Hematopoietic multipotent progenitor cell treated with erythropoietin and hydrocortisone succinate and interleukin-3 and kit ligand, for 4 days (in vitro differentiated cells): Measurements from ENCODE around the gene ITGA11.

Experiments used
- DNase-seq: peaks from one replicate; pipeline ENCODE4 v3.0.0-alpha.2; 2015

The ITGA11 gene

DNA sequence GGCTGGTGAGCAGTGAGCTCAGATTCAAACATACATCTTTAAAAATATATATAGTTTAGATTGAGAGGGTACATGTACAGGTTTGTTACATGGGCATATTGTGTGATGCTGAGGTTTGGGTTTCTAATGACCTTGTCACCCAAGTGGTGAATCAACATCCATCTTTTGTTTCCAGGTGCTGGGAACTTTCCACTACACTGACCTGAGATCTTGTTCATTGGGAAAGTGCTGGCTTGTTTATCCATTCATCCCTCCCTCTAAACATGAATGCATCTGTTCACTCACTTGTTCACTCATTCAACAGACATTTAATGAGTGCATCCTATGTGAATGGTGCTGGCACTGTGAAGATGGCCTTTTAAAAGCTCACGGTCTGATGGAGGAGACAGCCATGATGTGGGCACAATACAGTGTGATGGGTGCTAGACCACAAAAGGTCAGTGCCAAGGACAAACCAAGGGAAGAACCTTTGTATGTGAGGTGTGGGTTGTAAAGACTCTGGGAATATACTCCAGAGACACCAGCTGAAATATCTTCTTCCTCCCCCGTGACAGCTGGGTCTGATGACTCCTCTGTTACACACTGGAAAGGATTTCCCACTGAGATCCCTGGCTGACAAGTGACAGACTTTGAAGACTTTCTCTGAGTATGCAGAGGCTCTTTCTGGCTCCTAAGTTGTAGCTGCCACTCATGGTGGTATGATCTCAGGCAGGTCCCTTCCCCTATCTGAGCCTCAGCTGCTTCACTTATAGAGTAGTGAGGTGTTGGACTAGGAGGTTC, 16.2 kb upstream of the ITGA11 start:
- no peak for DNase-seq

DNA sequence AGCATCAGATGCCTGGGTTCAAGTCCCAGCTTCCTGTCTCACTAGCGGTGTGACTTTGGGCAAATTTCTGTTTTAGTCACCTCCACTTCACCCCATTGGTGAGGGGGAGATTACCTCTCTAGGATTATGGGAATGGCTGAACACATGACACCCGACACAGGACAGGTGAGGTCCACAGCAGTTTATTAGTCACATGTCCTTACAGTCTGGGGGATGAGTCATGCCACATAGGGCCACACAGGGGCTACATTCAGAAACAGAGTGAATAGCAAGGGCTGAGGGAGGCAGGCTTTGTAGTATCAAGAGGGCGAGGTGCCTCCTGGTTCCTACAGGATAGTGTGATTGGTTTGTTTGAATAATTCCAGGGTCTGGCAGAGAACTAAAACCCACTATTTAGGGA, 15.2 kb upstream of the ITGA11 start:
- no peak for DNase-seq

DNA sequence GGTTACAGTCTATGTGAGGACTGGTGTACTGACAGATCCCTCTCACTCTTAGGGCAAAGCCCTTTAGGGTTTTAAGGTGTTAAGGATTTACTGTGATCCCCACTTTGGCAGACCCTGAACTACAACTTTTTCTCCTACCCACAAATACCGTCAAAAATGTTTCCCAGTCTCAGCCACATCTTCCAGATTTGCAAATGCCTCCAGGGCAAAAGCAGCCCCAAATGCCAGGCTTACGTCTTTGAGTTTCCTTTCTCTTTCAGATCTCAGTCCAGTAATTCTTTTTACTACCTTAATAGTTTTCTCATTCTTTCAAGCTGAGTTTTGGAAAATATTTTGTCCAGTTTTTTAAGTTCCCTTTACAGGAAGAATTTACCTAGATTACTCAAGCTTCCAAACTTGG, 13.4 kb upstream of the ITGA11 start:
- no peak for DNase-seq

DNA sequence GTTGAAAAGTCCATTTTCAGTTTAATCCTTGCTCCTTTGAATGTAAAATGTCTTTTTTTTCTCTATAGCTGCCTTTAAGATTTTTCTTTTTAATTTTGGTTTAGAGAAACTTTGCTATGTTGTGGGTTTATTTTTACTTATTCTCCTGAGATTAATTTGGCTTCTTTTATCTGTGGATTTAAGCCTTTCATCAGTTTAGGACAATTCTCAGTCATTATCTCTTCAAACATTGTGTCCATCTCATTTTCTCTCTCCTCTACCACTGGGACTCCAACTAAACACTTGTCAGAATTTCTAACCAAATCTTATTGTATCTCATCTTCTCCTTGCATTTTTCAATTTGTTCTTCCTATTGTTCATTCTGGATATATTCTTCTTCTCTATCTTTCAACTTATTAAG, 12.4 kb upstream of the ITGA11 start:
- DNase-seq: no peak

DNA sequence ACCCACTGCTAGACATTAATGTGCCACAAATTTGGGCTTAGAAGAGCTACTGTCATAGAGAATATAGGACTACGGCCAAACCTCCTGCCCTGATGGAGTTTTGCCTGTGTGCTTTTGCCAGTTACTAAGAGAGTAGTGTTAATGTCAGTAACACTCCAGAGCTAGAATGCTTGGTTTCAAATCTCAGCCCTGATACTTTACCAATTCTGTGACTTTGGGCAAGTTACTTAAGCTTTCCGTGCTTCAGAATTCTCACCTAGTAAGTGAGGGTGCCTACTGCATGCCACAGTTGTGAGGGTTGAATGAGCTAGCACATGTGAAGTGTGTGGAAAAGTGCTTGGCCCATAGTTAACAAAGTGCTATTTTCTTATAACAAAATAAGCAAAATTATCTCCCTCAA, 10.9 kb upstream of the ITGA11 start:
- no peak for DNase-seq

DNA sequence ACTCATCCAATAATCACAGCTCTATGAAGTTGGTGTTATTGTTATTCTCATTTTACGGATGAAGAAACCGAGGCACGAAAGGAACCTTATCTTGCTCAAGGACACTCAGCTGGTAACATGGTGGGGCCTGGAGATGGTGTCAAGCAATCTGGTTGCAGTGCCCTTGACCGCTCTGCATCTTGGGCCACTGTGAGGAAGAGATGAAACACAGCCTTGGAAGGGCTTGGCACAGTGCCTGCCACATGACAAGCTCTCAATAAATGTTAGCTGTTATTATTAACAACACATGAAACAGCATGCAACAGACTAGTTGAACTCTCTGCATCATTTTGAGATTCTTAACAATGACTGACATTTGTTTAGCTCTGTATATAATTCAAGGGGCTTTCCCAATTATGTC, 10.1 kb upstream of the ITGA11 start:
- DNase-seq: no peak

DNA sequence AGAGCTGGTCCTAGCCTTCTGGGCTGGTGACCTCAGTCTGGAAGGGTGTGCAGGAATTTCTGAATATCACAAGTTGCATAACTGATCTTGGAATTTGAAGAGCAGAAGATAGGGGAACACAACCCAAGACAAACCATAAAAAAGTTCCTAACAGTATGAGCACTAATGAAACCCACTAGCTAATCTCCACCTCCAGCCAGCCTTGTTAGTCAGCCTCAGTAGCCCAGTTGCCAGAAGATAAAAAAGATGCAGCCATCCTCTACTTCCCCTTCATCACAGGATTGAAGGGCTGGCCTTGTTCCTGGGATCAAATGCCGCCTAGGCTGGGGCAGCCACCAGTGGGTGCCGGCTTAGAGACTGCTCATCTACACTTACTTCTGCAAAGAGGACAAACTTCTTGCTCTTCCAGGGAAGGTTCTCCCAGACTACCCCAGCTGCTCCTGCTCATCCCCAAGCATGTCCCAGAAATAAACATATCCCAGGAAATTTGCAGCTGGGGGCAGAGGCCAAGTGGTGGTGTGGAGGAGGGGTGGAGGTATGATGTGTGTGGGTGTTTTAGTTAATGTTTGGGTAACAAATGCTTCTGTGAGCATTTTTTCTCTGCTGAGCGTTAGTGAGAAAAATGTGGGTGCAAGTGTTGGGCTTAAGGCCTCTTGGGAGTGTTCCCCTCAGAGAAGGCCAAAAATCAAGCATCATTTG, 9.2 kb upstream of the ITGA11 start:
- peak; percentile 18 for DNase-seq

DNA sequence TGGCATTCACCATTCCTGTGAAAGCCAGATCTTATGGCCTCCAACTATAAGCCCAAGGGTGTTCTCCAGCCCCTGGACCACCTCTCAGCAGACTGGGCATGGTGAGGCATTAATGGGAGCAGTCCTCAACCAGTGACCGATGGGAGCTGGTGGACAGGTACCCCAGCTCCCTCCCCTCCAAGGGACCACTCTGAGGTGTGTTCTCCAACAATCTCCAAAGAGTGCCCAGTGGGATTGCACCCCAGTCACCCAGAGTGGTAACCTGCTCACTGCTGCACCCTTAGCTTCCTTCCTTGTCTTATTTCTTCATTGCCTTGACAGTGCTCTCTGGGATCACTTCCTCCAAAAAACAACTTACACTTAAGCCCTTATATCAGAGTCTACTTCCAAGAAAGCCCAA, 8.2 kb upstream of the ITGA11 start:
- no peak for DNase-seq

DNA sequence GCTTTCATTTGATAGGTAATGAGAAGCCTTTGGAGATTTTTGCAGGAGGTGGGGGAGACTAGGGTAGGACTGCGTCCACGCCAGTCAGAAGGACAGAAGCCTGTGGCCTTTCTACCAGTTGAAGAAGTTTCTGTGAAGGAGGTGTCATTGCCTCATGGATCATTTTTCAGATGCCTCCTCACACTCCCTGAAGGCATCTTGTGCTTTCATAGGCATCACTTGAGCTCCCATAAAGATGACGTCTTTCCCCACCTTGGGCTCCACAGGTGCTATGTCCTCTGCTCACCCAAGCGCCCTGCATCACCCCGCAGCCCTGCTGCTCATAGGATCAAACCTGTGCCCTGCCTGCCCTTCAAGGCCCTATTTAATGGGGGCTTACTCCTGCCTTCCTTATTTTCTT, 7.5 kb upstream of the ITGA11 start:
- no peak for DNase-seq

DNA sequence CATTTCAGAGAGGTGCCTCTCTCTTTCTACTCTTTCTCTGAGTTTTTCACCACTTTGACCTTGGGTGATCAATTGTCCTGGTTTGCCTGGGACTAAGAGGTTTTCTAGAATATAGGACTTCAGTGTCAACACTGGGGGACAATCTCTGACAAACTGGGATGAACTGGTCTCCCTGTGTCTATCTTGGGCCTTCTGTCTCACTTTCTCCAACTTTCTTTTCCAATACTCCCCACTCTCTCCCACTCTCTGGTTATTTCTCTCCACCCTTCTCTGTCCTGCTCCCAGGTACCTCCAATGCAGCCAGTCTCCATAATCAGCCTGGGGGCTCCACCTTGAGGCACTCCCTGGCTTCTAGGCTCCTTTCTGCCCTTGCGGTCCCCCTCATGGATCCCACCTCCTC, 4.7 kb upstream of the ITGA11 start:
- DNase-seq: no peak

DNA sequence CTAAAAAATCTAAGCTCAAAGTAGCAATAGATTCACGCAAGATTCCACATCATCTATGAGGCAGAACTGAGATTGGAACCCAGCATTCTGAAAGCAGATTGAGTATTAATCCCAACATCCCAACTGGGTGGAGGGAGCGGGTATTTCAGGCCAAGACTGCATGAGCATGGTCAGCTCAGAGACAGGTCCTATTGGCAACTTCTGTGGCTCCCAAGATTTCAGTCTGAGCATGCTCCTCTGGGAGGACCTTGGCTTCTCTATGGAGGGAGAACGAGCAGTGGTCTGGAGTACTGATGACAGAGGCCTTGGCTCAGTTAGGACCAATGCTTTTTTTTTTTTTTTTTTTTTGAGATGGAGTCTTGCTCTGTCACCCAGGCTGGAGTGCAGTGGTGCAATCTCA, 4.0 kb upstream of the ITGA11 start:
- DNase-seq: no peak

DNA sequence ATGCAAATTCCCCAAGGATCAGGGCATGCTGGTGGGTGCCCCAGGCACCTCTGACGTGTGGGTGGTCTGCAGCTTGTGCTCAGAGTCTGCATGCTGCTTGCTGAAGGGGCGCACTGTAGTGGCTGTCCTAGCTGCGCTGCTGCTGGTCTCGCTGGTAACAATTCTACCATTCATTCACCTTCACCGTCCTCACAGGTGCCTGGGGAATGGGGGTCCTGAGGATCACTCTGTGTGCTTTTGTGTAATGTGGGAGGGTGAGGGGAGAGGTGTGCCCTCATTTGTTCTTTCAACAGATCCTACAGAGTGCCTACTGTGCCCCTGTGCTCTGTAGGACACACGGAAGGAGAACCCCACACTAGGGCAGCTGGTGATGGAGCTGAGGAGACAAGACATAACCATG, 2.1 kb upstream of the ITGA11 start:
- DNase-seq: no peak

DNA sequence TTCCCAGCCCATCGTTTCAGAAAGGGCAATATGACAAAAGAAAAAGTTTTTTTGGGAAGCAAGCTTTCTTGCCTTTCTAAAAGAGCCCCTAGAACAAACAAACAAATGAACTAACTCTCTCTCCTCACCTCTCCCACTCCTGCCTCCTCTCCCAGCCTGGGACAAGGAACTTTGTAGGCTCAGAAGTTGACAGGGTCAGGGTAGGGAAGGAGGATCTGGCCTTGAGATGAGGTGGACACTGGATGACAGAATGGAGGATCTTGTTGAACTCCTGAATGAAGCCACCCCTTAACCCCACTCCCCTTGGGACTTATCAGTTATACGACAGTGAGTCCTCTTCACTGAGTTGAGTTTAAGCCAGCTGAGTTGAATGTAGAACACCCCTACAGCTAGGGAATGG, 1.6 kb upstream of the ITGA11 start:
- no peak for DNase-seq

DNA sequence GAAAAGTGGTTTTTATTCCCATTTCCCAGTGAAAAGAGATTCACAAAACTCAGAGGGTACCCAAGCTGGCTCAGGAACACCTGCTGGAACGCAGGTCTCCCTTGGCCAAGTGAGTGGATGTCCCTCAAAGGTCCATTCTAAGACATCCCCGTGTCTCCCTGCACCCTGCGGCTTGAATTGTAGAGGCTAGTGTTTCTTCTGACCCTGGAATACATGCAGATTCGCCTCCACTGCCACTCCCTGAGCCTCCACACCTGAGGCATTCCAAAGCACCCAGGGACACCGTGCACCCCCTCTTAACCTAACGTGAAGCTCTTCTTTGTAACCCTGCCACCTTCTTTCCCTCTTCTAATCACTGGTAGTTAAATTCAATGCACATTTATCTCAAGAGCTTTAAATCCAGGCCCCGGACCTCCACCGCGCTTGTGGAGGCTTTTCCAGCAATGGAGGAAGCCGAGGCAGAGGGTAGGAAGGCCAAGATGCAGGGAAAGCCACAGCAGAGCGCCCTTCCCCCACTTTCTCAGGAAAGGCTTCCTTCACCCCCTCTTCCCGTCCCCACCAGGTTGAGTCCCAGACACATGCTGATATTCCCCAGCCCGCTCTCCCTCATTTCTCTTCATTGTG, 590 bp upstream of the ITGA11 start:
- no peak for DNase-seq

DNA sequence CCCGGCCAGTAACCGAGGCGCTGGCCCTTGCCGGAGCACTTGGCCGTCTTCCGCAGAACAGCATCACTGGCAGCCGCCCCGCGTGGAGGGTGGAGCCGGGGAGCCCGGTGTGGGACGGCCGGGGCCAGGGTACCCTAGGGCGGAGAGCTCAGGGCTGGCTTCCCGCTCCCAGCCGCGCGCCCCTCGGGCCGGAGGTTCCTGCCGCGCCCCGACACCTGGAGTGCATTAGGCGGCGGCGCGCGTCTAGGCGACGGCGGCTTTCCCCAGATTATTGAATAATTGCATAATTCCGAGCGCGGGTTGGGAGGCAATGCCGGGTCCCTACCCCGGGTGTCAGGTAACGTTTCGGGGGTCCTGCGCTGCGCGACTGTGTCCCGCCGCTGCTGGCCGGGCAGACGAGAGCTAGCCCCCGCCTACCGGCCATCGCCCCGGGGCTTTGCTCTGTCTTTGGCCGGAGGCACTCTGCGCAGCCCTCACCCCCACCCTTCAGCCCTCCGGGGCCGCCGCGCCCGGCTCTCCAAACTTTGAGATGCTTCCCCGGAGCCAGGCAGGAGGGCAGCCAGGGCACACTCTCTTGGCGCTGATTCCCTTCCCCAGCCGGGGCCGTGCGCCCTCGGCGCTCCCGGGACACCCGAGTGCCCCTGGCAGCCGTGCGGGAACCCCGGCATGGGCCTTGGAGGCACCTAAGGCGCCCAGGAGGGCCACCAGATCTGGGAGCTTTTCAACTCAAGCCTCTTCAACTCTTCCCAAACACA, 749 bp downstream of the ITGA11 start:
- DNase-seq: no peak

DNA sequence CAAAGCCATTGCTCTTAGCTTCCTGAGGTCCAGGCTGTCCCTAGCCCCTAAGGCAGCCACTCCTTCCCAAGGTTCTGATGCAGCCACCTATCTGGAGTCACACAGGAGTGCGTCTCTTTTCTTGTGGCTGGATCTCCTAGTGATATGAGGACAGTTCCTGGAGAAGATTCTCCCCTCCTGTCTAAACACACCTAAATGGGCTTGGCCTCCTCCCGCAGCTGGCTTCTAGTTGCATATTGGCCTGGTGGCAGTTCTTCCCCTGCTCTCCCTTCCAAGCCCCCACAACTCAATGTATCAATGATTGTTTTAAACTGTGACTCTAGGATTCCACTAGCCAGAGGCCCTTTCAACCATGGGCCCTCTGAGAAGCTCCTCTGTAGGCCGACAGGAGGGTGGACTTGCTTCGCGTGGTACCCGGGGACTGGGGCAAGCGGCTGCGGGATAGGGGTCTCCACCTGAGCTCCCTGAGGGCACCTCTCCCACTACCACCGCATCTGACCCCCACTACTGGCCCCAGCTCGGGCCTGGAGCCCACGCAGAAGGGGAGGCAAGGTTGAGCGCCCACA, 1.4 kb downstream of the ITGA11 start:
- no peak for DNase-seq

DNA sequence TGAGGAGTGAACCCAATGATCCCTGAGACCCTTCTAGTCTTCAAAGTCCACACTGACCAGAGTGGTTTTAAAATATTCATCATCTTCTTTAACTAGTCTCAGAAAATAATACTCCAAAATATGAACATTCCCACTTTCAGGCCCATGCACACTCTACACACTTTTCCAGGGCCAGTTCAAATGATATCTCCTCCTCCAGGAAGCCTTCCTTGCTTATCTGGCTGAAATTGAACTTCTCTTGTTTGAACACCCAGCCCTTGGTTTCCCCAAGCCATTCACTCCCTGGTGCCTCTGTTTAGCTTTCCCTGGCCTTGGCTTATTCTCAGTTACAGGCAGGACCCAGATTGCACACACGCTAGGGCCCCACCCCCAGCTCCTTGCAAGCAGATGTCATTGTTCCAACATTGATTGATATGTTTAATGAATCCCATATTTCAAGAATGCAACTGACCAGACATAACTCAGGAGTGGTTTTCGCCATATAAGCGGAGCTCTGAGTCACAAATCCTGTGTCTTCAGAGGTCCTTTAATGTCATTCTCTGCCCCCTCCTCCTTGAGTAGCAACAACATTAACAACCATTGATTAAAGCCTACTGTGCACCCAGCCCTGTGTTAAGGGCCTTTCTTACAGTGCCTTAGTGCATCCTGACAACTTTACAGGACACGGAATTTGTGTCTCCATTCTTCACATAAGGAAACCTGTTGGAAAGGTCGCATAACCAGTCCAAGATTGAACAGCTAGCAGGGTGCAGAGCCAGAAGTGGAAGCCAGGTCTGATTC, 2.1 kb downstream of the ITGA11 start:
- DNase-seq: no peak

DNA sequence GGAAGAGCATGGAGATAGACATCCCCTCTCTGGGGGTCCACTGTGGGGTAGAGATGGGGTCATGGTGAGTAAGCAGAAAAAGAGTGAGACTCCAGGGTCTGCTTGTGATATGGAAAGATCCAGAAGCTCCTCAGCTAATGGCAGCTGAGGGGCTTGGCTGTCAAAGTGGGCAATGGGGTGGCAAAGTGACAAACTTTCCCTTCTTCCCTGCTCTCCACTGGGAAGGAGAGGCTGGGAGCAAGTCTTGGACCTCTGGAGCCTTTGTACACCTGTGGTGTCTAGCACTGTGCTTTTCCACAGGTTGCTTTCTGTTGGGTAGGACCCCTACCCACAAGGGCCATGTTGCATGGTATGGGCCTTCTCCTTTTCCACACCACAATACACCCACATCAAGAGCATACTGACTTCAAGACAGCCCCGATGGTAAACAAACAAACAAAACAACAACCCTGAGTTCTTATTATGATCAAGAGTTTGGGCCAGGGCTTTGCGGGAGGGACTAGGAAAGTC, 3.5 kb downstream of the ITGA11 start:
- DNase-seq: no peak

DNA sequence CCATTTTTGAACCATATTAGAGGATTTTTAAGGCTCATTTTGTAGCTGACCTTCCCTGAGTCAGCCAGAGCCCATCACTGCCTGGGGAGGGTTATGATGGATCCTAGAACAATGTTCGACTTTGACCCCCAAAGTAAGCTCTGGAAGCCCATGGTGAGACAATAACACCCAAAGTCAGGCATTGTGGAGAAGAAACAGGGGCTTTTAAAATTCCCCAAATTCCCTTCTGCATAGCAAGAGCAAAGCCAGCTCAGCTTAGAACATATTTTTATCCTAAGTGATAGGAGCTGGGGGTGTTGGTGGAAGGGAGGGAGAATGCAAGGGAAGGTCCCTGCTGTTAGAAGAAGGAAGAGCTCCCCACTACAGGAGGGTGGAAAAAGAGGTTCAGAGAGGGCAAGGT, 4.0 kb downstream of the ITGA11 start:
- DNase-seq: no peak

DNA sequence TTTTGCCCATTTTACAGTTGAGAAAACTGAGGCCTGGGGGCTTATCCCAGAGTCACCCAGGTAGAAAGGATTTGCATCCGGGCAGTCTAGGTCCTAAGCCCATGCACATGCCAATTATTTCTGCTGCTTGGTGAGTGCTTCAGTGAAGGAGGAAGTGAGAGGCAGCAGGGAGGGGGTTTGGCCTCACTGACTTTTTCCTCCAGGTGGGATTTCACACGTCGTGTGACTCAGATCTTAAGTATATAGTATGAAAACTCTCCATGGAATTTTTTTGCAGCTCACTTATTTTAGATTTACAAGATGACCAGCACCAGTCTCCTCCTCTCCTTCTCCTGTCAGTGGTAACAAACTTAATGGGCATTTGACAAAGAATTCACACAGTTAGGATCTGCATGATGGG, 4.6 kb downstream of the ITGA11 start:
- DNase-seq: no peak

DNA sequence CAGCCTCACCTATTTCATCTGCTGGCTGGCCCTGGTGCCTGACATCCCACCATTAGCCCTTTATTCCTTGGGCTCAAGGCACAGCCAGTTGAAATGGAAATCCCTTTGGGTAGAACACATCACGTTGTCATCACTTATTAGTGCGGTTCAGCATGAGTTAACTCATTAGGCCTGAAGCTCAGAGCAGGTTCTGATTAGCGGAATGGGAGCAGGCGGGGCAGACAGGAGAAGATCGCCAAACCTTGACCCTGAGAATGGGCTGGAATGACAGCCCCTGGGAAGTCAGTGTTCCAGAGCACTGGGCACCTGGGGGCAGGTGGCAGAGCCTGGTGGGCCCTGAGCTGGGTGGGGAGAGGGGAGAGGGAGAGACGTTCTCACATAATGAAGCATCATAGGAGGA, 5.8 kb downstream of the ITGA11 start:
- DNase-seq: no peak

DNA sequence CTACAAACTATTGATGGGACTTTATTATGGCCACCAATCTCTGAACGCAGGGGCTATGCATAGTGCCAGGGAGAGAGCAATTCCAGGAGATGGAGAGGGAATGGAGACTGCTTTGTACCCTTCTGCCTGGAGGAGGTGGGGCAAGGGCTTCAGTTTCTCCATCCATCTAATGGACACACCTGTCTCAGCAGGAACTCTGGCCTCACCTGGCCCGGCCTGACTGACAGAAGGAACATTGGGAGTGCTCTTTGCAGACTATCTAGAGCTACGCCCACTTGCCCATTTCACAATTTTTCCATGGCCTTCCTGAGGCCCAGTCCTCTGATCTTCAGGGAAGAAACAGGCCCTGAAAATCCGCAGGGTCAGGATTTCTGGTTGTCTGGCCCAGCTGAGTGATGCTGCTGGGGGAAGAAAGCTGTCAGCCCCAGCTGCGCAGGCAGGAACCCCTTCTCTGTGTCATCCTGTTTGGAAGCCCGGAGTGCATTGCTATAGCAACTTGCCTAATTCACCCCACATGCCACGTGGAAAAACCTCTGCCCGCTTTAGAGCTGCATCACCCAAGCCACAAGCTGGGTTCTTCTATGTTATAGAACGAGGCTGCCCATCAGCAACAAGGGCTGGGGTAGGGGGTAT, 6.4 kb downstream of the ITGA11 start:
- DNase-seq: no peak
